SK-N-MC (cell line): ENCODE data around the gene BACH2.
"Not testable (repeated sequence)": the region's sequence is repeated elsewhere in the genome, so short reads cannot be mapped to it uniquely, and the experiment has no call there.

ENCODE experiments used
- DNase-seq: peaks from one replicate; pipeline ENCODE4 v3.0.0-alpha.2; 2011; ENCODE audit warnings: low read depth, low spot score
- H3K27ac ChIP-seq: fragments of 200-600 bp; sonication (generic); 2 replicates; pipeline ENCODE4 v1.5.1; 2016; ENCODE audit warnings: mixed run types
- H3K36me3 ChIP-seq: fragments of 200-600 bp; sonication (generic); 2 replicates; pipeline ENCODE4 v1.6.1; 2017; ENCODE audit warnings: antibody characterized with exemption, low read length, mixed read lengths; ENCODE audit not compliant: insufficient read depth
- H3K4me3 ChIP-seq: fragments of 200-600 bp; sonication (generic); 2 replicates; pipeline ENCODE4 v1.5.1; 2016
- H3K9ac ChIP-seq: fragments of 200-600 bp; sonication (generic); 2 replicates; pipeline ENCODE4 v1.8.0; 2017; ENCODE audit warnings: mixed run types, mixed read lengths; ENCODE audit not compliant: insufficient read length
- H3K9me3 ChIP-seq: fragments of 200-600 bp; sonication (generic); 2 replicates; pipeline ENCODE4 v1.6.1; 2017; ENCODE audit warnings: low read depth, mild to moderate bottlenecking, antibody characterized with exemption, low read length, moderate library complexity, mixed read lengths
- EZH2 ChIP-seq: fragments of 200-600 bp; sonication (generic); IDR thresholded peaks from one replicate; pipeline ENCODE4 v1.6.1; 2017; ENCODE audit warnings: antibody characterized with exemption
- FOXP2 ChIP-seq: optimal IDR thresholded peaks from 2 replicates; pipeline ENCODE3; 2011; ENCODE audit warnings: mild to moderate bottlenecking, moderate library complexity; ENCODE audit not compliant: insufficient read depth; ENCODE audit errors: extremely low read length, control extremely low read depth
- POLR2AphosphoS5 ChIP-seq: IDR thresholded peaks from 2 replicates; pipeline ENCODE4 v1.6.1; 2012; ENCODE audit warnings: mild to moderate bottlenecking, low read depth, low read length, borderline replicate concordance

The BACH2 gene

GRCh38 chr6:90219209-90219985 is 77.2 kb downstream of the BACH2 start:
- Histone ChIP-seq H3K27ac (peak overlapping the region; percentile 95), H3K36me3 (no peaks in the 10 kb centered on the region), H3K9me3 (no peaks in the 10 kb centered on the region; the same call in 1 of the 2 replicates), H3K4me3 (peak overlapping the region; percentile 59), H3K9ac (peak overlapping the region; percentile 56)
- no peak for DNase-seq
- TF ChIP-seq EZH2: no peak
- TF ChIP-seq POLR2AphosphoS5: no peak
- TF ChIP-seq FOXP2: no peak

DNA sequence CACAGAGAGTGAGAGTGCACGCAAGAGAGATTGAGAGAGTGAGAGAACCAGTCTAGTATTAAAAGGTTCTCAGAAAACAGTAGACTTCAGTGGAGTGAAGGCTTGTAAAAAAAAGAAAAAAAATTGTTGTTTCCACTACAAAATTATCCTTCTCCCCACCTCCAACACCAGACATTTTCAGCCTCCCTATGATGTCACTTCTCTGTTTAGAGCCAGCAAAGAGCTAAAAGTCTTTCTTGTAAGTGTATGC is 77.8 kb downstream of the BACH2 start:
- Histone ChIP-seq H3K9ac (peak overlapping the region; percentile 56), H3K27ac (peak overlapping the region; percentile 95), H3K9me3 (no peaks in the 10 kb centered on the region; the same call in 1 of the 2 replicates), H3K36me3 (no peaks in the 10 kb centered on the region), H3K4me3 (peak overlapping the region; percentile 59)
- TF ChIP-seq POLR2AphosphoS5 (no peak), EZH2 (no peak), FOXP2 (no peak)
- no peak for DNase-seq

DNA sequence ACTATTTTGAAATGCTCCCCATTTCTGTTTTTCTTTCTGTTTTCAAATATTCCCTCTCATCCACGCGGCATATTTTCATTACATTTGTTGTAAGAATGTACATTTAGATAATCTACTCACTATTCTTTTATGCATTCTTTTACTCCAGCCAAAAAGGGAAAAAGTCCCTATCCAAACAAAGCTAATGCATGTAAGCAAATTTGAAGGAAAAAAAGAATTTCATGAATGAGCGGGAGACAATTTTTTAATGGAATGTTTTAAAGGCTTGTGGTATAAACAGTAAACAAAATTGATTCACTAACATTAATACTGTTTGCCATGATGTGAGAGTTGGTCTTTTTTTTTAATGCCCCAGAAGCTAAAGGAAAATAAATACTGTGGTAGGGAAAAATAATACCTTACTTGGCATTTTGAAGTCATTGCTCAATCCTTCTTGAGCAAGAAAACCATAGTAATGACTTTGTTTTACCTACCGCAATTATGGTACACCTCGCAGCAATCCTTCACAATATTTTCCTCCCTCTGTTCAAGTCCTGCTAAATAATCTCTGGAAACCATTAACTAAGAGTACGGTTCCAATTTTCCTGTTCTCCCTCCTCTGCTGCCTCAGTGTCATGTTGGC is 79.0 kb downstream of the BACH2 start:
- no peak for DNase-seq
- H3K9me3 ChIP-seq: no peaks in the 10 kb centered on the region
- H3K36me3 ChIP-seq: no peaks in the 10 kb centered on the region
- peak overlapping the region; percentile 56 for H3K9ac ChIP-seq
- peak overlapping the region; percentile 95 for H3K27ac ChIP-seq
- TF ChIP-seq EZH2: no peak
- no peak for TF ChIP-seq POLR2AphosphoS5
- no peak for TF ChIP-seq FOXP2
- H3K4me3 ChIP-seq: peak overlapping the region; percentile 59

DNA sequence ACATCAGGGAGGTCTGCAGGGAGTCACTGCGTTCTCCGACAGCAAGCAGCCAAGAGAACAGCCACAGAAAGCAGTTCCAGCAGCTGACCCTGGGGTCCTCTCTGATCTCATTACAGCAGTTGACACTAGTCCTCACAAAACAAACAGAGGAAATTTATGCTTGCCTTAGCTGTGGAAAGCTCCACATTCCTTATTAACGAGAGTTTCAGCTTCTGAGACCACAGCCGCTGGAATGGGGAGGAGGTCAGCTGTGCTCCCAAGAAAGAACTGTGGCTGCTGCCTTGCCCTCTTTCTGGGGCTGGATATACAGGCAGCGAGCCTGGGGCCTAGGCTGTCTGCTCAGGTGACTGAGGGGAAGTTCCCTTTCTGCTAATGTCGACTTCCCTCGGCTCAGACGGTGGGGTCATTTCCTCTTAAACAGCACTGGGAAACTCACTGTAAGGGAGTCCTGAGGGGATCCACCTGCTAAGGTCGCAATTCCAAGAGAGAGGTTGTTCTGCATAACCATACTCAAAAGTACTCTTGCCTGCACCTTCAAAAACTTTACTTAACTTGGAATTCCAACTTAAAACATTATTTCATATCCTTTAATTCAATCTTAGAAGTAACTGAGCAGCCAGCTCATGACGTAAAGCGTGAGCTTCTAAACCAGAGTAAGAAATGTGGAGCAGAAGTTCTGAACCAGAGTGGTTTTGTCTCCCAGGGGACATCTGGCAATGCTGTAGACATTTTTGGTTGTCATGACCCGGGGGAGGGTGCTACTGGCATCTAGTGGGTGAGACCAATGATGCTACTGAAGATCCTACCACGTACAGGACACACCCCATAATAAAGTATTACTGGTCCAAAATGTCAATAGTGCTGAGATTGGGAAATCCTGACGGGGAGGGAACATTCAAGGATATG is 80.3 kb downstream of the BACH2 start:
- H3K9me3 ChIP-seq: no peaks in the 10 kb centered on the region
- no peak overlapping the region for H3K4me3 ChIP-seq
- no peak overlapping the region for H3K9ac ChIP-seq
- DNase-seq: no peak
- no peaks in the 10 kb centered on the region for H3K36me3 ChIP-seq
- H3K27ac ChIP-seq: no peak overlapping the region
- TF ChIP-seq POLR2AphosphoS5 (no peak), FOXP2 (no peak), EZH2 (no peak)

GRCh38 chr6:90214966-90215365 is 81.7 kb downstream of the BACH2 start:
- H3K27ac ChIP-seq: no peak overlapping the region
- DNase-seq: no peak
- no peaks in the 10 kb centered on the region for H3K36me3 ChIP-seq
- no peak overlapping the region for H3K9ac ChIP-seq
- no peak overlapping the region for H3K4me3 ChIP-seq
- H3K9me3 ChIP-seq: no peaks in the 10 kb centered on the region
- no peak for TF ChIP-seq FOXP2
- TF ChIP-seq EZH2: no peak
- no peak for TF ChIP-seq POLR2AphosphoS5

GRCh38 chr6:90214461-90214860 is 82.2 kb downstream of the BACH2 start:
- no peak for DNase-seq
- H3K36me3 ChIP-seq: no peaks in the 10 kb centered on the region
- no peak overlapping the region for H3K4me3 ChIP-seq
- no peak overlapping the region for H3K27ac ChIP-seq
- H3K9ac ChIP-seq: no peak overlapping the region
- no peak for TF ChIP-seq FOXP2
- no peak for TF ChIP-seq POLR2AphosphoS5
- no peak for TF ChIP-seq EZH2
- H3K9me3 ChIP-seq: no peaks in the 10 kb centered on the region

GRCh38 chr6:90212274-90212673 is 84.4 kb downstream of the BACH2 start:
- no peak for DNase-seq
- Histone ChIP-seq H3K36me3 (no peaks in the 10 kb centered on the region), H3K9ac (no peak overlapping the region), H3K27ac (no peak overlapping the region), H3K9me3 (no peaks in the 10 kb centered on the region), H3K4me3 (no peak overlapping the region)
- TF ChIP-seq EZH2: no peak
- TF ChIP-seq FOXP2: no peak

- DNase-seq: no peak
- H3K36me3 ChIP-seq: no peaks in the 10 kb centered on the region
These were observed 87.1 kb downstream of the BACH2 start for GRCh38 chr6:90209527-90209926.

GRCh38 chr6:90208690-90209089 is 88.0 kb downstream of the BACH2 start:
- H3K36me3 ChIP-seq, H3K27ac ChIP-seq, H3K4me3 ChIP-seq, H3K9ac ChIP-seq, H3K9me3 ChIP-seq, DNase-seq: not testable (repeated sequence)

More at GRCh38 chr6:90209527-90209926, 87.1 kb downstream of the BACH2 start:
- Histone ChIP-seq H3K4me3 (no peak overlapping the region), H3K9ac (no peak overlapping the region), H3K9me3 (no peaks in the 10 kb centered on the region), H3K27ac (no peak overlapping the region)
- no peak for TF ChIP-seq FOXP2
- TF ChIP-seq EZH2: no peak
- no peak for TF ChIP-seq POLR2AphosphoS5
